Measurements from ENCODE around the gene PWP2.
"Not testable (repeated sequence)": the region's sequence is repeated elsewhere in the genome, so short reads cannot be mapped to it uniquely, and the experiment has no call there.

The PWP2 gene

DNA sequence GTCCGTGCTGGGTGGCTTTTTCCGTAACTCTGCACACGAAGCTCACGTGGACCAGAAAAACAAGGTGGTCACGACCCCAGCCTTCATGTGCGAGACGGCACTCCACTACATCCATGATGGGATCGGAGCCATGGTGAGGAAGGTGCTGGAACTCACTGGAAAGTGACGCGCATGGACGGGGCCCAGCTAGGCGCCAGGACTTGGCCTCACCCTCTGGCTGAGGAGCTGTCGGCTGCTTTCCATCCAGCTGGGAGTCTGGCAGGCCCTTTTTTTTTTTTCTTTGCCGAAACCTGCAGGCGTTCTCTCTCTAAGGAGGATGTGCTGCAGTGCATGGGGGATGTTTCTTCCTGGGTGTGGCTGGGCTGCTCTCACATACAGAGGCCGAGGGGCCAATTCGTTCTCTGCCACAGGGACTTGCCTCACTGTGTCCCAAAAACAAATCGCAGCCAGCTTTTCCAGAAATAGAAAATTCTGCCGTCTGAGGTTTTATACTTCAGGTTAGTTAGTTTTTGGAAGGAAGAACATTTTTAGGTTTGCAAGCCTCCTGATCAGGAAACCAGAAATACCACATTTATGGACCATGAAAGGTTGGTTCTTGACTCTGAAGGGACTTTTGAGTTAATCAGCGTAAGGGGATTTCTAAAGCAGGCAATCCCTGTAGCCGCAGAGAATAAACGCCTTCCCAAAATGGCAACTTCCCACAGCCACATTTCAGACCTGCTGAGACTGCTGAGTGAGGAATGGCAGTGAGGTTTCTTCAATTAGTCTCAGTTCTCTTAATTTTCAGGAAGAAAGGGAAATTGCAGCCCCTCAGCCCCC lies 37.8 kb downstream of the PWP2 start:
- not testable (repeated sequence) for H3K9ac ChIP-seq (ENCODE audit: low read depth, low read length); H3K4me3 ChIP-seq (ENCODE audit: low read depth, low read length); H3K9me3 ChIP-seq (ENCODE audit: control insufficient read depth, insufficient read depth, low read length); H3K4me1 ChIP-seq (ENCODE audit: control insufficient read depth, insufficient read depth, low read length); H3K27me3 ChIP-seq (ENCODE audit: control insufficient read depth, insufficient read depth, low read length); H3K36me3 ChIP-seq (ENCODE audit: control insufficient read depth, insufficient read depth, low read length)

GRCh38 chr21:44145616-44146015 lies 38.4 kb downstream of the PWP2 start:
- not testable (repeated sequence) for H3K4me3 ChIP-seq (ENCODE audit: low read depth, low read length); H3K27me3 ChIP-seq (ENCODE audit: control insufficient read depth, insufficient read depth, low read length); H3K4me1 ChIP-seq (ENCODE audit: control insufficient read depth, insufficient read depth, low read length); H3K36me3 ChIP-seq (ENCODE audit: control insufficient read depth, insufficient read depth, low read length); H3K9me3 ChIP-seq (ENCODE audit: control insufficient read depth, insufficient read depth, low read length); H3K9ac ChIP-seq (ENCODE audit: low read depth, low read length)

- not testable (repeated sequence) for H3K9me3 ChIP-seq (ENCODE audit: control insufficient read depth, insufficient read depth, low read length); H3K9ac ChIP-seq (ENCODE audit: low read depth, low read length); H3K4me3 ChIP-seq (ENCODE audit: low read depth, low read length); H3K4me1 ChIP-seq (ENCODE audit: control insufficient read depth, insufficient read depth, low read length); H3K27me3 ChIP-seq (ENCODE audit: control insufficient read depth, insufficient read depth, low read length); H3K36me3 ChIP-seq (ENCODE audit: control insufficient read depth, insufficient read depth, low read length)
These were observed 39.9 kb downstream of the PWP2 start for GRCh38 chr21:44147108-44147507.

- H3K9ac ChIP-seq (ENCODE audit: low read depth, low read length); H3K9me3 ChIP-seq (ENCODE audit: control insufficient read depth, insufficient read depth, low read length); H3K4me1 ChIP-seq (ENCODE audit: control insufficient read depth, insufficient read depth, low read length); H3K4me3 ChIP-seq (ENCODE audit: low read depth, low read length); H3K36me3 ChIP-seq (ENCODE audit: control insufficient read depth, insufficient read depth, low read length); H3K27me3 ChIP-seq (ENCODE audit: control insufficient read depth, insufficient read depth, low read length): not testable (repeated sequence)
These were observed 43.1 kb downstream of the PWP2 start for GRCh38 chr21:44150255-44150654.

- not testable (repeated sequence) for H3K4me3 ChIP-seq (ENCODE audit: low read depth, low read length); H3K4me1 ChIP-seq (ENCODE audit: control insufficient read depth, insufficient read depth, low read length); H3K9ac ChIP-seq (ENCODE audit: low read depth, low read length); H3K36me3 ChIP-seq (ENCODE audit: control insufficient read depth, insufficient read depth, low read length); H3K9me3 ChIP-seq (ENCODE audit: control insufficient read depth, insufficient read depth, low read length); H3K27me3 ChIP-seq (ENCODE audit: control insufficient read depth, insufficient read depth, low read length)
These were observed 46.2 kb downstream of the PWP2 start for GRCh38 chr21:44153214-44153888.

DNA sequence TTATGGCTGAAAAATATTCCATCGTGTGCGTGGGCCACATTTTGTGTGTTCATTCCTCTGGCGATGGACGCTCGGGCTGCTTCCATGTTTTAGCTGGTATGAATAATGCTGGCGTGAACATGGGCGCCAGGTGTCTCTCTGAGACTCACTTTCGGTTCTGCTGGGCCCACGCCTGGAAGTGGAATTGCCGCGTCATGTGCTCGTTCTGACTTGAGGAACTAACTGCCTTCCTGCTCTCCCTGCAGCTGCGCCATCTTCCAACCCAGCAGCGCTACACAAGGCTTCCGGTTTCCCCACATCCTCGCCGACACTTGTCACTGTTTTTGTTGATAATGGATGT lies 46.7 kb downstream of the PWP2 start:
- H3K9ac ChIP-seq (ENCODE audit: low read depth, low read length); H3K9me3 ChIP-seq (ENCODE audit: control insufficient read depth, insufficient read depth, low read length); H3K4me1 ChIP-seq (ENCODE audit: control insufficient read depth, insufficient read depth, low read length); H3K27me3 ChIP-seq (ENCODE audit: control insufficient read depth, insufficient read depth, low read length); H3K4me3 ChIP-seq (ENCODE audit: low read depth, low read length); H3K36me3 ChIP-seq (ENCODE audit: control insufficient read depth, insufficient read depth, low read length): not testable (repeated sequence)

DNA sequence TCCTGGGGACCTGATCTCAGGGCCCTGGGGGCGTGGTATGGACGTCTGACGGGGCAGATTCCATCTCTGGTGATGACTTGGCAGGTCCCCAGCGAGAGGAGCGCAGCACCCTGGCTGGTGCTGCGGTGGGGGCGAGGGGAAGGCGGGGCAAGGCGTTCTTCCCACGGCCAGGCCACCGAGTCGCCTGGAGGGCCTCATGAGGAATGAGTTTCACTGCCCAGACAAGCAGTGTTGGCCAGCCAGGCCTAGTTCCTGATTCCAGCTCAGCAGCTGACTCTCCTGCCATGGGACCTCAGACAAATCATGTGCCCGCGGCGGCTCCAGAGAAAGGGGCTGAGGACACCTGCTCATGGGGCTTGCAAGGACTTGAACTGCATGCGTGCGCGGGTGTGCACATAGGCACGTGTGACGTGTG lies 47.6 kb downstream of the PWP2 start:
- not testable (repeated sequence) for H3K4me3 ChIP-seq (ENCODE audit: low read depth, low read length); H3K4me1 ChIP-seq (ENCODE audit: control insufficient read depth, insufficient read depth, low read length); H3K9ac ChIP-seq (ENCODE audit: low read depth, low read length); H3K9me3 ChIP-seq (ENCODE audit: control insufficient read depth, insufficient read depth, low read length); H3K27me3 ChIP-seq (ENCODE audit: control insufficient read depth, insufficient read depth, low read length); H3K36me3 ChIP-seq (ENCODE audit: control insufficient read depth, insufficient read depth, low read length)

- H3K4me3 ChIP-seq (ENCODE audit: low read depth, low read length); H3K9ac ChIP-seq (ENCODE audit: low read depth, low read length); H3K9me3 ChIP-seq (ENCODE audit: control insufficient read depth, insufficient read depth, low read length); H3K27me3 ChIP-seq (ENCODE audit: control insufficient read depth, insufficient read depth, low read length); H3K36me3 ChIP-seq (ENCODE audit: control insufficient read depth, insufficient read depth, low read length); H3K4me1 ChIP-seq (ENCODE audit: control insufficient read depth, insufficient read depth, low read length): not testable (repeated sequence)
These were observed 48.2 kb downstream of the PWP2 start for GRCh38 chr21:44155231-44155993.

- H3K4me3 ChIP-seq (ENCODE audit: low read depth, low read length); H3K9ac ChIP-seq (ENCODE audit: low read depth, low read length); H3K9me3 ChIP-seq (ENCODE audit: control insufficient read depth, insufficient read depth, low read length); H3K27me3 ChIP-seq (ENCODE audit: control insufficient read depth, insufficient read depth, low read length); H3K36me3 ChIP-seq (ENCODE audit: control insufficient read depth, insufficient read depth, low read length); H3K4me1 ChIP-seq (ENCODE audit: control insufficient read depth, insufficient read depth, low read length): not testable (repeated sequence)
These were observed 48.8 kb downstream of the PWP2 start for GRCh38 chr21:44155994-44156380.

DNA sequence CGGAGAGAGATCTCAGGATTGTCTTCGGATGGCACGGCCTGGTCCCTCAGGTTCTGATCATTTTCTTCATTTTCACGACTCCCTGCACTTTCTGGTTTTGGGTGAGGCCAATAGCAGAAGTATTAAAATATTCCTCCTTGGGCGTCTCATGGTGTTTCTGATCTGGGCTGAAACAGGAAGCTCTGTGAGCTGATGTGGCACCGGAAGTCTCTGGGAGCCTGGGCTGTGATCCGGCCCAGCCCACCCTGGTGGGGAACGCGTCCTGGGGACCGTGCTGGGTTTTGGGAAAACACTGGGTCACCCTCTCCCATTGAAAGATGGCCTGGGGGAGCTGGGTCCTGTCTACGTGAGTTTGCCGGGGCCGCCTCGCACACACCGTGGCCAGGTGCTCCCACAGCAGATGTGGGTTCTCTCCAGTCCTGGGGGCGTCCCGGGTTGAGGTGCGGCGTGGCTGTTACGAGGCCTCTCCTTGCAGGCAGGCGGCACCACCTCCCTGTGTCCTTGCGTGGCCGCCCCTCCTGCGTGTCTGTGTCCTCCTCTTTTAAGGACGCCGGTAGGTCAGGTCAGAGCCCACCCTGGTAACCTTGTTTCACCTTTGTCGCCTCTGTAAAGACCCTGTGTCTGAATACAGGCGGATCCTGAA lies 50.4 kb downstream of the PWP2 start:
- not testable (repeated sequence) for H3K4me3 ChIP-seq (ENCODE audit: low read depth, low read length); H3K9ac ChIP-seq (ENCODE audit: low read depth, low read length); H3K36me3 ChIP-seq (ENCODE audit: control insufficient read depth, insufficient read depth, low read length); H3K9me3 ChIP-seq (ENCODE audit: control insufficient read depth, insufficient read depth, low read length); H3K4me1 ChIP-seq (ENCODE audit: control insufficient read depth, insufficient read depth, low read length); H3K27me3 ChIP-seq (ENCODE audit: control insufficient read depth, insufficient read depth, low read length)

DNA sequence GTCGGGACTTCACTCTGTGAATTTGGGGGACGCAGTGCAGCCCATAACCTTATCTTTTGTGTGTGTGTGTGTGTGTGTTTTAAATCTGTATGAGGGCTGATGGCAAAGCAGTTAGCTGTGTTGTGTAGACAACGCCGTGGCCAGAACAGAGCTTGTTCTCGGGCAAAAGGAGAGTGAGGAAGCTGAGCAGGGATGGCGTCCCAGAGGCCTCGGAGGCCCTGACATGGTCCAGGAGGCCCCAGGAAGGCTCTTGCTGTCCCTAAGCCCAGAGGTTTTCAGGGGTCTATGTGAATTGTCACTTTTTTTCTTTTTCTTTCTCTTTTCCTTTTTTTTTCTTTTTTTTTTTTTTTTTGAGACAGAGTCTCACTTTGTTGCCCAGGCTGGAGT lies 50.9 kb downstream of the PWP2 start:
- H3K9me3 ChIP-seq (ENCODE audit: control insufficient read depth, insufficient read depth, low read length); H3K9ac ChIP-seq (ENCODE audit: low read depth, low read length); H3K27me3 ChIP-seq (ENCODE audit: control insufficient read depth, insufficient read depth, low read length); H3K36me3 ChIP-seq (ENCODE audit: control insufficient read depth, insufficient read depth, low read length); H3K4me3 ChIP-seq (ENCODE audit: low read depth, low read length); H3K4me1 ChIP-seq (ENCODE audit: control insufficient read depth, insufficient read depth, low read length): not testable (repeated sequence)

Measured in iPS-15b (cell line).